ENCODE data around the gene FBXO47. TPM values are rescaled to one million over a fixed set of nuclear protein-coding genes. Genes with fewer than 3 reads are reported as not detected.

Gene FBXO47
- total RNA-seq, 4 donors from 2014 or later, result not detected

DNA sequence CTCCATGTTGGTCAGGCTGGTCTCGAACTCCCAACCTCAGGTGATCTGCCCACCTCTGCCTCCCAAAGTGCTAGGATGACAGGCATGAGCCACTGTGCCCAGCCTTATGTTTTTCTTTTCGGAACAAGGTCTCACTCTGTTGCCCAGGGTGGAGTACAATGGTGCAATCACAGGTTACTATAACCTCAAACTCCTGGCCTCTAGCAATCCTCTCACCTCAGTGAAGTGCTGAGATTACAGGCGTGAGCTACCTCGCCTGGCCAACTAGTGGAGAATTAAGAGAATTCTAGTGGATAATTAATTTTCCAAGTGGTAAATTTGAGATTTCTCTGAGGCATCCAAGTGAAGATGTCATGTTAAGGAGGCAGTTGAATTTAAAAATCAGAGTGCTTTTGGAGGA is 2.9 kb upstream of the FBXO47 start:
- in situ Hi-C loops (cut with MboI; ENCODE audit: low sequenced_read_pairs in 4 of 4), result no loop called here
- DNase-seq (no peak), ATAC-seq (no peak)
- no peak overlapping the region for H3K4me3 ChIP-seq
- H3K36me3 ChIP-seq, result no peaks in the 10 kb centered on the region
- no peak overlapping the region for H3K27ac ChIP-seq
- intact Hi-C loops (cut with DNase I; ENCODE audit: low total_unique reads), result no loop called here
- no peaks in the 10 kb centered on the region for H3K27me3 ChIP-seq
- H3K9me3 ChIP-seq, result no peaks in the 10 kb centered on the region
- H3K4me1 ChIP-seq, result no peaks in the 10 kb centered on the region
- TF ChIP-seq, protein P1, sequence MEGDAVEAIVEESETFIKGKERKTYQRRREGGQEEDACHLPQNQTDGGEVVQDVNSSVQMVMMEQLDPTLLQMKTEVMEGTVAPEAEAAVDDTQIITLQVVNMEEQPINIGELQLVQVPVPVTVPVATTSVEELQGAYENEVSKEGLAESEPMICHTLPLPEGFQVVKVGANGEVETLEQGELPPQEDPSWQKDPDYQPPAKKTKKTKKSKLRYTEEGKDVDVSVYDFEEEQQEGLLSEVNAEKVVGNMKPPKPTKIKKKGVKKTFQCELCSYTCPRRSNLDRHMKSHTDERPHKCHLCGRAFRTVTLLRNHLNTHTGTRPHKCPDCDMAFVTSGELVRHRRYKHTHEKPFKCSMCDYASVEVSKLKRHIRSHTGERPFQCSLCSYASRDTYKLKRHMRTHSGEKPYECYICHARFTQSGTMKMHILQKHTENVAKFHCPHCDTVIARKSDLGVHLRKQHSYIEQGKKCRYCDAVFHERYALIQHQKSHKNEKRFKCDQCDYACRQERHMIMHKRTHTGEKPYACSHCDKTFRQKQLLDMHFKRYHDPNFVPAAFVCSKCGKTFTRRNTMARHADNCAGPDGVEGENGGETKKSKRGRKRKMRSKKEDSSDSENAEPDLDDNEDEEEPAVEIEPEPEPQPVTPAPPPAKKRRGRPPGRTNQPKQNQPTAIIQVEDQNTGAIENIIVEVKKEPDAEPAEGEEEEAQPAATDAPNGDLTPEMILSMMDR (IDR thresholded peaks at IDR 0.05 in 4 of 5, conservative IDR thresholded peaks at IDR 0.05 in 1 of 5), result no peak
- TF ChIP-seq POLR2A (IDR thresholded peaks at IDR 0.05), result no peak

DNA sequence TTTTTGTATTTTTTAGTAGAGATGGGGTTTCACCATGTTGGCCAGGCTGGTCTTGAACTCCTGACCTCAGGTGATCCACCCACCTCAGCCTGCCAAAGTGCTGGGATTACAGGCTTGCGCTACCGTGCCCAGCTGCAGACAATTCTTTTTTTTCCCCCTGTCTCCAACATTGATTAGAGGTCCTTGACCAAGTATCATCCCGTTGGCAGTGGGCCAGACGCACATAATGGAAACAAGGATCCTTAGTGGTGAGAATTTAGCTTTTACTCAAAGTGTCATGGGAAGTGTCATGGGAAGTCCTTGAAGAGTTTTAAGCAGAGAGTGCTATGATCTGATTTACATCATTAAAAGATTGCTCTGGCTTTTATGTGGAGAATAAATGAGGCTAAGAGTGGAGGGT is 2.1 kb upstream of the FBXO47 start:
- intact Hi-C loops (cut with DNase I; ENCODE audit: low total_unique reads) (no loop called here), in situ Hi-C loops (cut with MboI; ENCODE audit: low sequenced_read_pairs in 4 of 4) (no loop called here)
- H3K9me3 ChIP-seq, result no peaks in the 10 kb centered on the region
- no peak overlapping the region for H3K4me3 ChIP-seq
- no peaks in the 10 kb centered on the region for H3K4me1 ChIP-seq
- no peak for ATAC-seq
- no peak for DNase-seq
- H3K36me3 ChIP-seq, result no peaks in the 10 kb centered on the region
- no peak for TF ChIP-seq POLR2A (IDR thresholded peaks at IDR 0.05)
- TF ChIP-seq, protein P1 (IDR thresholded peaks at IDR 0.05 in 4 of 5, conservative IDR thresholded peaks at IDR 0.05 in 1 of 5), result no peak
- H3K27me3 ChIP-seq, result no peaks in the 10 kb centered on the region
- no peak overlapping the region for H3K27ac ChIP-seq

DNA sequence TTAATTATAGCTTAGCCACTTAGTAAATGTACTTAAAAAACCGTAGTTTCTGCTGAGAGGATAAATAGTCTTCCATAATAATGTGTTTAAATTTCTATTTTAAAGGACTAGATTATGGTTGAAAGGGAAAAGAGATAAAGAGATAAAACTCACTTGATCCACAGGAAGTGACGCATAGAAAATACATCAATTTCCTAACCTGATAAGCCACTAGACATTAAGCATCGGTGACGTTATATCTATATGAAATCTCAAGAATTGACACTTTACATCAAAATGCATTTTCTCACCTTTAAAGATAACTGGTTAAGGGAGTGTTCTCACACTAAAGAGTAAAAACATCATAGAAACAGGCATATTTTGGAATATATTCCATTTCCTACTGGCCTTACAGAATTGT is 5.8 kb downstream of the FBXO47 start:
- in situ Hi-C loops (cut with MboI; ENCODE audit: low sequenced_read_pairs in 4 of 4), result no loop called here
- H3K4me1 ChIP-seq, result no peaks in the 10 kb centered on the region
- no peak for ATAC-seq

DNA sequence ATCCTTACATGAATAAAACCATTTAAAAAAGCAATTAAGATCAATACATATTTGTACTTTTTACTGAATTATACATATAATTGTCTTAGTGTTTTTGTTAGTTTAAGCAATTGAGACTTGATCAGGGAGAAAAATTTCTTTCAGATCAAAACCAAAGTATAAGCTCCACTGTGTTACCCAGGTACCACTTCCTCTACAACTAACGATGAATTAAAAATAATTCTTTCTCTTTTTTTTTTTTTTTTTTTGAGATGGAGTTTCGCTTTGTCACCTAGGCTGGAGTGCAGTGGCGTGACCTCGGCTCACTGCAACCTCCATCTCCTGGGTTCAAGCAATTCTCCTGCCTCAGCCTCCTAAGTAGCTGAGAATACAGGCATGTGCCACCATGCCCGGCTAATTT is 6.8 kb downstream of the FBXO47 start:
- no peak overlapping the region for H3K27ac ChIP-seq
- intact Hi-C loops (cut with DNase I; ENCODE audit: low total_unique reads) (no loop called here), in situ Hi-C loops (cut with MboI; ENCODE audit: low sequenced_read_pairs in 4 of 4) (no loop called here)
- H3K27me3 ChIP-seq, result no peaks in the 10 kb centered on the region
- no peaks in the 10 kb centered on the region for H3K36me3 ChIP-seq
- DNase-seq, result no peak
- ATAC-seq, result no peak
- H3K9me3 ChIP-seq, result no peaks in the 10 kb centered on the region
- H3K4me3 ChIP-seq, result no peak overlapping the region
- no peaks in the 10 kb centered on the region for H3K4me1 ChIP-seq
- TF ChIP-seq POLR2A (IDR thresholded peaks at IDR 0.05), result no peak
- TF ChIP-seq, protein P1 (IDR thresholded peaks at IDR 0.05 in 4 of 5, conservative IDR thresholded peaks at IDR 0.05 in 1 of 5), result no peak

More for the DNA sequence above, 5.8 kb downstream of the FBXO47 start:
- no peak for DNase-seq
- TF ChIP-seq, protein P1 (IDR thresholded peaks at IDR 0.05 in 4 of 5, conservative IDR thresholded peaks at IDR 0.05 in 1 of 5), result no peak
- TF ChIP-seq POLR2A (IDR thresholded peaks at IDR 0.05), result no peak
- Histone ChIP-seq H3K4me3 (no peak overlapping the region), H3K36me3 (no peaks in the 10 kb centered on the region), H3K9me3 (no peaks in the 10 kb centered on the region), H3K27ac (no peak overlapping the region), H3K27me3 (no peaks in the 10 kb centered on the region)
- intact Hi-C loops (cut with DNase I; ENCODE audit: low total_unique reads), result no loop called here

DNA sequence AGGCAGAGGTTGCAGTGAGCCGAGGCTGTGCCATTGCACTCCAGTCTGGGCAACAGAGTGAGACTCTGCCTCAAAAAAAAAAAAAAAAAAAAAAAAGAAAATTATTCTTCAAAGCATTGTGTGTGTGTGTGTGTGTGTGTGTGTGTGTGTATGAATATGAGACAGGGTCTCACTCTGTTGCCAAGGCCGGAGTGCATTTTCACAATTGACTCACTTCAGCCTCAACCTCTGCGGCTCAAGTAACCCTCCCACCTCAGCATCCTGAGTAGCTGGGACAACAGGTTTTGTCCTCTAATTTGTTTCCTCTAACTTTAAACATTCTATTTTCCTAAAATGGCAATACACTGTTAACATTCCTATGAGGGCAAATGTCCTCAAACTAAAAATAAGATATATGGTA is 7.7 kb downstream of the FBXO47 start:
- intact Hi-C loops (cut with DNase I; ENCODE audit: low total_unique reads), result no loop called here

More for the DNA sequence above, 7.7 kb downstream of the FBXO47 start:
- Histone ChIP-seq H3K9me3 (no peaks in the 10 kb centered on the region), H3K36me3 (no peaks in the 10 kb centered on the region), H3K27ac (no peak overlapping the region), H3K27me3 (no peaks in the 10 kb centered on the region), H3K4me3 (no peak overlapping the region), H3K4me1 (no peaks in the 10 kb centered on the region)
- in situ Hi-C loops (cut with MboI; ENCODE audit: low sequenced_read_pairs in 4 of 4), result no loop called here
- DNase-seq (no peak), ATAC-seq (no peak)
- TF ChIP-seq, protein P1 (IDR thresholded peaks at IDR 0.05 in 4 of 5, conservative IDR thresholded peaks at IDR 0.05 in 1 of 5), result no peak
- no peak for TF ChIP-seq POLR2A (IDR thresholded peaks at IDR 0.05)
